Glomerular endothelial cell (primary cell): ENCODE measurements around the gene TMA7B. TPM values are rescaled to one million over a fixed set of nuclear protein-coding genes. Genes with fewer than 3 reads are reported as not detected.
"Not testable (repeated sequence)": the region's sequence is repeated elsewhere in the genome, so short reads cannot be mapped to it uniquely, and the experiment has no call there.

Experiments used
- DNase-seq: peaks from one replicate; pipeline ENCODE4 v3.0.0-alpha.2; 2011; ENCODE audit warnings: low read depth, low spot score; ENCODE audit errors: extremely low read depth
- total RNA-seq: library from RNA; depleted of rRNA; stranded (reverse); fragments of >200 nt; gene quantifications from 2 replicates; pipeline ENCODE4 v1.2.3, GENCODE V29; 2015

TMA7B gene
- total RNA-seq, 1 donor from 2014 or later, result not detected

- no peak for DNase-seq
These were observed 18.9 kb downstream of the TMA7B start for GRCh38 chr22:39979048-39979447.

GRCh38 chr22:39979458-39979857, 19.3 kb downstream of the TMA7B start:
- no peak for DNase-seq

- DNase-seq, result no peak
These were observed 20.4 kb downstream of the TMA7B start for GRCh38 chr22:39980596-39980995.

- DNase-seq, result no peak
These were observed 23.1 kb downstream of the TMA7B start for GRCh38 chr22:39983346-39983745.

- no peak for DNase-seq
These were observed 23.8 kb downstream of the TMA7B start for GRCh38 chr22:39984006-39984405.

- DNase-seq, result no peak
These were observed 24.5 kb downstream of the TMA7B start for GRCh38 chr22:39984746-39985145.

- DNase-seq, result no peak
These were observed 25.3 kb downstream of the TMA7B start for GRCh38 chr22:39985383-39986035.

- DNase-seq, result no peak
These were observed 28.4 kb downstream of the TMA7B start for GRCh38 chr22:39988386-39989114.

GRCh38 chr22:39989633-39990032, 29.4 kb downstream of the TMA7B start:
- no peak for DNase-seq

GRCh38 chr22:39990686-39991085, 30.5 kb downstream of the TMA7B start:
- DNase-seq, result no peak

- no peak for DNase-seq
These were observed 31.1 kb downstream of the TMA7B start for GRCh38 chr22:39991159-39991860.

- no peak for DNase-seq
These were observed 32.1 kb downstream of the TMA7B start for GRCh38 chr22:39992088-39992826.

GRCh38 chr22:39992894-39993293, 32.7 kb downstream of the TMA7B start:
- not testable (repeated sequence) for DNase-seq

- no peak for DNase-seq
These were observed 33.9 kb downstream of the TMA7B start for GRCh38 chr22:39994041-39994565.

GRCh38 chr22:39994566-39995392, 34.6 kb downstream of the TMA7B start, which contains the start of gene FAM83F:
TSS of gene FAM83F (plus strand) at chr22:39994954. CDS start at chr22:39995043, 89 bp downstream.
- DNase-seq, result no peak

GRCh38 chr22:39995393-39996252, 35.4 kb downstream of the TMA7B start:
- DNase-seq, result no peak

- no peak for DNase-seq
These were observed 36.5 kb downstream of the TMA7B start for GRCh38 chr22:39996732-39997131.

- DNase-seq, result no peak
These were observed 37.2 kb downstream of the TMA7B start for GRCh38 chr22:39997421-39997820.
